22Rv1 (cell line): ENCODE data around the gene RBM10.

Source experiments
- ZFX ChIP-seq: fragments of 450-650 bp; IDR thresholded peaks from 2 replicates; pipeline ENCODE4 v1.6.1; 2017; ENCODE audit warnings: antibody characterized with exemption, borderline replicate concordance
- TF ChIP-seq, protein P1 (sequence below): fragments of 450-650 bp; IDR thresholded peaks from 2 replicates; pipeline ENCODE4 v1.5.1; 2017; ENCODE audit warnings: mild to moderate bottlenecking

GRCh38 chrX:47112316-47112954 lies 32.6 kb upstream of the RBM10 start:
- TF ChIP-seq, protein P1, sequence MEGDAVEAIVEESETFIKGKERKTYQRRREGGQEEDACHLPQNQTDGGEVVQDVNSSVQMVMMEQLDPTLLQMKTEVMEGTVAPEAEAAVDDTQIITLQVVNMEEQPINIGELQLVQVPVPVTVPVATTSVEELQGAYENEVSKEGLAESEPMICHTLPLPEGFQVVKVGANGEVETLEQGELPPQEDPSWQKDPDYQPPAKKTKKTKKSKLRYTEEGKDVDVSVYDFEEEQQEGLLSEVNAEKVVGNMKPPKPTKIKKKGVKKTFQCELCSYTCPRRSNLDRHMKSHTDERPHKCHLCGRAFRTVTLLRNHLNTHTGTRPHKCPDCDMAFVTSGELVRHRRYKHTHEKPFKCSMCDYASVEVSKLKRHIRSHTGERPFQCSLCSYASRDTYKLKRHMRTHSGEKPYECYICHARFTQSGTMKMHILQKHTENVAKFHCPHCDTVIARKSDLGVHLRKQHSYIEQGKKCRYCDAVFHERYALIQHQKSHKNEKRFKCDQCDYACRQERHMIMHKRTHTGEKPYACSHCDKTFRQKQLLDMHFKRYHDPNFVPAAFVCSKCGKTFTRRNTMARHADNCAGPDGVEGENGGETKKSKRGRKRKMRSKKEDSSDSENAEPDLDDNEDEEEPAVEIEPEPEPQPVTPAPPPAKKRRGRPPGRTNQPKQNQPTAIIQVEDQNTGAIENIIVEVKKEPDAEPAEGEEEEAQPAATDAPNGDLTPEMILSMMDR, result no peak
- no peak for TF ChIP-seq ZFX
